GM12892 (cell line): ENCODE results near the gene C11orf42.

Source experiments
- DNase-seq: peaks from one replicate; pipeline ENCODE4 v3.0.0; 2011; ENCODE audit not compliant: insufficient read length
- FAIRE-seq: peaks from 2 replicates; lab custom pipeline; 2011; peaks lifted over from hg19 to GRCh38; lab: Jason Lieb, UNC
- POLR2A ChIP-seq: IDR thresholded peaks from 2 replicates; pipeline ENCODE4 v1.6.1; 2011; ENCODE audit warnings: low read depth, low read length, control low read depth
- POLR2AphosphoS5 ChIP-seq: IDR thresholded peaks from 2 replicates; pipeline ENCODE4 v1.6.1; 2011; ENCODE audit warnings: low read depth, low read length, control low read depth
- TAF1 ChIP-seq: IDR thresholded peaks from 2 replicates; pipeline ENCODE4 v1.6.1; 2011; ENCODE audit warnings: low read depth, mild to moderate bottlenecking, control low read depth, low read length, borderline replicate concordance

The C11orf42 gene

DNA sequence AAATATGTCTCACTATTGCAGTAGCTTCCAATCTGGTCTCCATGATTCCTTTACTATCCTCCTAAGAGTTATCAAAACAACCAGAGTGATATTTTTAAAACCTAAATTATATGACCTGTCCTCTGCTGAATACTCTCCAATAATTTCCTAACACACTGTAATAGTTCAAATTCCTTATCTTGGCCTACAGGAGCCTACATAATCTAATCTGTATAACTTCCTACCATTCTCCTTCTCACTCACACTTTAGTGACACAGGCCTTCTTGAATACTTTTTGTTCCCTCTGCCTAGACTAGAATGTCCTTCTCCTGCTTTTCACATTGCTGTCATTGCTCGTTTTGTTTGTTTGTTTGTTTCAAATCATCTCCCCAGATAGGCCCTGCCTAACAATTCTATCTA is 19.7 kb downstream of the C11orf42 start:
- DNase-seq, result no peak
- TF ChIP-seq TAF1 (no peak), POLR2A (no peak)
- FAIRE-seq, result no peak

DNA sequence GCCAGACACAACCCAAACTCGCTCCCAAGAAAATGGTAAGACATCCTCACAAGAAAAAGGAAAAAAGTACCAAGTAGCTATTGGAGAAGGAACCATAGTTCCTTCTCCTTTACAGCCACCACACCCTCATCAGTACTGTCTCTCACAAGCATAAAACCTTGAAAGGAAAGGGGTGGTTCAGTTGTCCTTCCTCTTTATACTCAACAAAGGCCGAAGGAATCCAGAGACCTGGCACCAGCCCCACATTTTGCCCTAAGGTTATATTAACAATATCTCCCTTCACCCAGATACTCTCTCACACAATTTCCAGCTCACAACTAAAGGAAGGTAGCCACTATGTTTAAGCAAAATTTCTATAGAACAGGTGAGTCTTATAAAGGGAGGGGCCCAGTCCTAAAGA is 20.5 kb downstream of the C11orf42 start:
- FAIRE-seq, result no peak
- TF ChIP-seq POLR2A, result no peak
- no peak for TF ChIP-seq TAF1
- no peak for TF ChIP-seq POLR2AphosphoS5
- no peak for DNase-seq

DNA sequence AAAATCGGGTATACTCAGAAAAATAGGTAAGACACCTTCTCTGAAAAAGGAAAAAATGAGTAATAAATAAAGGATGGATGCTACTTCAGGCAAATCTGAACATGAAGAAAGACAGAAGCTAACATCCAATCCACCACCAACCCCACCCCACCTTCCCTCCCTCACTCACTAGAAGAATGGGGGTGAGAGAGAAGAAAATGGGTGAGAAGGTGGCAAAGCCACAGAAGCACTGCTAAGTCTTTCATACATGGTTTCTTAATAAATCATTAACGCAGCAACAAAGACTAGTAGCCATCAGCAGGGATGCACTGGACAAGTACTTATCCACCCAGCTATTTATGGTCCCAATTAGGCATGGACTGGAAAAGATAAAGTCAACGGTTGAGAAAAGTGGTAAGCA is 23.2 kb downstream of the C11orf42 start:
- TF ChIP-seq TAF1, result no peak
- TF ChIP-seq POLR2A, result no peak
- TF ChIP-seq POLR2AphosphoS5, result no peak
- DNase-seq, result no peak
- FAIRE-seq, result no peak

DNA sequence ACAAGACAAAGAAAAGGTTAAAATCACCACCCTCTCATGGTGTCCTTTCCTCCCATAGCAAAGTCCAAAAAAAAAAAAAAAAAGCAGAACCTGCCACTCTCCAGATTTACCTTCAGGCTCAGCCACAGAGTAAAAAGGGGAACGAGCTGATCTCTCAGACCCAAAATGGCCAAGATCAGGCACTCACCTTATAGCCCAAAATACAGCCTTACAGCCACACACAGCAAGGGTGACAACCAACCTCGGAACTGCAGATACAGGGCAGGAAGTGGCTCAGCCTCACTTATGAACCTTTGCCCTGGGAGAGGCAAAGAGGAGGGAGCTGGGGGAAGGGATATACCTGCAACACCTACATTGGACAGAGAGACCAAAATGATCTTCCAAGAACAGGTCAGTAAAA is 24.6 kb downstream of the C11orf42 start:
- FAIRE-seq (no peak), DNase-seq (no peak)
- TF ChIP-seq POLR2AphosphoS5 (no peak), TAF1 (no peak), POLR2A (no peak)

DNA sequence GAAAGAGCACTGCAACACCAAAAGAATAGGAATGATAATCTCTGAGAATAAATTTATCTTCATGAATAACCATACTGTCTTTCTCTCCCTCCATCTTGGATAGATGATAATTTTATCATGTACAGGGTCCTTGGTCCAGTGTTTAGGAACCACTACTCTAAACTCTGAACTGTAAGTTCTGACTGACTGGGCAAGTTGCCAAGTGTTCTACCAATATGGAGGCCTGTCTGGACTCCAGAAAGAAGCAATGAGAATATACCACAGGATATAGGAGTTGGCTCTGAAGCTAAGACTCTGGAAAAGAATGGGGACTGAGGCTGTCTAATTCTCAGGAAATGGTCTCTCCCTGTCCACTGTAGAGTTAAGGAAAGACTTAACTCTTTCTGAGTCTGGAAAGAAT is 27.5 kb downstream of the C11orf42 start:
- no peak for FAIRE-seq
- DNase-seq, result no peak
- no peak for TF ChIP-seq POLR2AphosphoS5
- no peak for TF ChIP-seq POLR2A
- TF ChIP-seq TAF1, result no peak

DNA sequence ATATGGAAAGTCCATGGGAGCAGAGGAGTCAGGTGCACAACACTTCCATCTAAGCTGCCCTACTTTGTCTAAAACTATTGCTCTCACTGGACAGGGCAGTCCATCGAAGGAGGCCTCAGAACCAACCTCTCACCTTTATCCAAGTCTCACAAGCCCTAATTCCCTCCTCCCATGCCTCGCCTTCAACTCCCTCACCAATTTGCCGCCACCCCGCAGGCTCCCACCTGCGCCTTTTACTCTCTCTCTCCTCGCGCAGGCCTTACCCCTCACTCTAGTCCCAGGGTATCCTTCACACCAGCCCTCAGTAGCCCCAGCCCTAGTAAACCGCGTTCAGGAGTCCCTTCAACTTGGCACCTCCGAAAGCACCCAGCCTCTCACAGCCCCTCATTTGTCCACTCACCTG is 28.6 kb downstream of the C11orf42 start:
- no peak for FAIRE-seq
- no peak for TF ChIP-seq TAF1
- TF ChIP-seq POLR2AphosphoS5, result no peak
- no peak for TF ChIP-seq POLR2A
- DNase-seq, result no peak

DNA sequence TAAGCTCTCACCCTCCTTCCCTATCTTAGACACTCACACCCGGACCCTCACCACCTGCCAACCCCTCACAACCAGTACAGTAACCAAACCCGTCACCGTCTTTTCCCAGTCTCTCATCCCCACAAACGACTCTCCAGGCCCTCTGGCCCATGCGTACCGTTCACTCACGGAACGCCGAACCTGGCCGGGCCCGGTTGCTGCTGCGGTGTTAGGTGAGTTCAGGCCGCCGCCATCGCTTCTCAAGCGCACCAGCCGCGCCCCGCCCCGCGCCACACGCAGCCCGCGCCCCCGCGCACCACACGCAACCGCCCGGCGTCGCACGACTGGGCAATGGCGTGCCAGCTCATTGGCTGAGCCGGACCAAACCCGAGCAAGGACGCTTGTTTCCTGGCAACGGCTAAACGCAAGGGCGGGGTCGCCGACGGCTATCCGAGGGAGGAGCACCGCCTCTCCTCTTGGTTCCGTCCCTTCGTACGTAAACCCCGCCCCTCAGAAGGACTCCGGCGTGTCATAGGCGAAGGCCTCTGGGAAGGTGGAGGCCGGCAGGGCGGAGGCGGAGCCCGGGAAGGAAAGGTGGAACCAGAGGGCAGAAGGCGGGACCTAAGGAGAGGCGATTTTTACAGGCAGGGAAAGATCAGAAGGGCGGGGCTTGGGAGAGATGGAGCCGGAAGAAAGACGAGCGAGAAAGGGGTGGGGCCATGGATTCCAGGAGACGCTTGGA is 29.2 kb downstream of the C11orf42 start, which contains the start of gene FHIP1B:
Gene FHIP1B (minus strand): TSS at position 250 of the 721 bp plus-strand sequence. CDS start 10,120 bp downstream, outside the sequence.
- DNase-seq (peak; percentile 81), FAIRE-seq (peak; percentile 100)
- TF ChIP-seq TAF1 (peak; percentile 64; the same call in 1 of the 2 replicates), POLR2AphosphoS5 (peak; percentile 59; the same call in 1 of the 2 replicates), POLR2A (peak; percentile 60; the same call in 1 of the 2 replicates)

DNA sequence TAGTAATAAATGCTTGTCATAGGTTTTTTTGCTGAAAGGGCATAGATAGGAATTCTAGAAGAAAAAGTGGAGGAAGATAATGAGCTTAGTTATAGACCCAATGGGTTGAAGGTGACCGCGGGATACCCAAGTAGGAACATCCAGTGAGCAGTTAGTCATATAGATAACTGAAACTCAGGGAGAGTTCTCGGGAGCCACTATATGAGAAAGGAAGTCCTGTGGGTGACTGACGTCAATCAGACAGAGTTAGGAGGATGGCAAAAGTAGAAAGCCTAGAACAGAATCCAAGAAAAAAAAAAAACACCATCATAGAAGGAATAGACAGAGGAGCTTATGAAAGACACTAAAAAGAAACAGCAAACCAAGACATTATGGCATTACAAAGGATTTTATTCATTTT is 31.9 kb downstream of the C11orf42 start:
- TF ChIP-seq TAF1 (no peak), POLR2A (no peak), POLR2AphosphoS5 (no peak)
- FAIRE-seq, result no peak

DNA sequence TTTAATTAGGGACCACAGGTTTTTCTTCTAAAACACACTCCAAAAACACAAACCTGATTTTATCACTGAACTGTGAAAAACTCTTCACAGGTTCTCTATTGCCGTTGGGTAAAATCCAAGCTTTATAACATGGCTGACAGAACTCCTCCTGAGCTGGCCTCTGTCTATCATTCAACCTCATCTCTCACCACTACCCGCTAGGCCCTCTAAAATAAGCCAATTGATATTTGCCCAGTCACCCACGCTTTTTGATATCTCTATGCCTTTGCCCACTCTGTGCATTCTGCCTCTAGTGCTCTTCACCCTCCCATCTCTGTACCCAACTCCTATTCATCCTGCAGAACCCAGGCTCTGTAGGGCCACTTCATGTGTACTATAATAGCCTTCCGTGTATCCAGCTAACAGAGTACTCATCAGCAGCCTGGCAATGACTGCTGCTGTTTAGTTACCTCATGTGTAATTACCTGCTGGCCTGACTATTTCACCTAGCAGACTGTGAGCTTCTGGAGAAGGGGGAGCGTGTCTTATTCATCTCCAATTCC is 32.5 kb downstream of the C11orf42 start:
- no peak for DNase-seq
- FAIRE-seq, result no peak
- no peak for TF ChIP-seq TAF1
- TF ChIP-seq POLR2A, result no peak
- TF ChIP-seq POLR2AphosphoS5, result no peak

More for the DNA sequence above, 31.9 kb downstream of the C11orf42 start:
- DNase-seq, result no peak

DNA sequence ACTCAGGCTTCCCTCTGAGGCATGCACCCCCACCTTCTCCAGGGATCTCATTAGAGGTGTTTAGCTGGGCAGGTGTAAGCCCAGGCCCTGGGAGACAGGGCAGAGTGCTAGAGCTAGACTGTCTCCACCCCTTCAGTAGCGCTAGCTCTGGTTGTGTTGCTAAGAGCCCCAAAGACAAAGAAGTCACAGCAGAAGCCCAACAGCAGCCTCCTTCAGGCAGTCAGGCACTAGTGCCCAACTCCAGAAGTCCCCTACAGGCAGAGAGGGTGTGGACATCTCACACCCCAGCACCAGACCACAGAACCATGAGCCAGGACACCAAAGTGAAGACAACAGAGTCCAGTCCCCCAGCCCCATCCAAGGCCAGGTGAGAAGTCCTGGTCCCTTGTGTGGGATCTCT is 33.5 kb downstream of the C11orf42 start, which contains the start of gene CNGA4:
Gene CNGA4 (plus strand): TSS at position 188 of the 400 bp plus-strand sequence. CDS start 118 bp downstream, at position 306.
- DNase-seq, result no peak
- no peak for FAIRE-seq
- TF ChIP-seq POLR2AphosphoS5, result no peak
- no peak for TF ChIP-seq TAF1
- TF ChIP-seq POLR2A, result no peak

DNA sequence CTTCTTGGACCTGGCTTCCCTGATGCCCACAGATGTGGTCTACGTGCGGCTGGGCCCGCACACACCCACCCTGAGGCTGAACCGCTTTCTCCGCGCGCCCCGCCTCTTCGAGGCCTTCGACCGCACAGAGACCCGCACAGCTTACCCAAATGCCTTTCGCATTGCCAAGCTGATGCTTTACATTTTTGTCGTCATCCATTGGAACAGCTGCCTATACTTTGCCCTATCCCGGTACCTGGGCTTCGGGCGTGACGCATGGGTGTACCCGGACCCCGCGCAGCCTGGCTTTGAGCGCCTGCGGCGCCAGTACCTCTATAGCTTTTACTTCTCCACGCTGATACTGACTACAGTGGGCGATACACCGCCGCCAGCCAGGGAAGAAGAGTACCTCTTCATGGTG is 34.8 kb downstream of the C11orf42 start:
- TF ChIP-seq TAF1 (no peak), POLR2A (no peak), POLR2AphosphoS5 (no peak)
- FAIRE-seq (no peak), DNase-seq (no peak)

DNA sequence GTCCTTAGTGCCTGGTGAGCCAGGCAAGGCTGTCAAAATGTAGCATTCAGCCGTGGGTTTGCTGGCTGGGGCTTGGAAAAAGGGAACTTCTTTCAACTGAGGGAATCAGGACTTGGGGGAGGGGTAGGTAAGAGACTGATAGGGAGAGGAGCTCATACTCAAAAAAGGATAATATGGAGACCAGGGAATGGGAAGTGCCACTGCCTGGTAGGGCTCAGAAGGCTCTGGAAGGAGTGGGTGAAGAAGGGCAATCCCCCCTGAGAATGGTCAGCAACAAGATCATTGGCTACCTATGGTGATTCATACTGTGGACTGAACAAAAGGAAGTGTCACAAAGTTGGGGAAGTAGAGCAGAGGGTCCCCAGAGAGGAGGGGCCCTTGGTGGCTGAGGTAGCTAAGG is 35.4 kb downstream of the C11orf42 start:
- no peak for TF ChIP-seq POLR2AphosphoS5
- no peak for TF ChIP-seq TAF1
- no peak for TF ChIP-seq POLR2A
- DNase-seq (no peak), FAIRE-seq (no peak)
